Aorta (tissue), 5 donors: ENCODE measurements around the gene TMEM150C. TPM values are rescaled to one million over a fixed set of nuclear protein-coding genes. Genes with fewer than 3 reads are reported as not detected.

Experiments
- ATAC-seq: fragments of 200-7000 bp; cut with Tn5 transposase; one replicate; pipeline ENCODE4 v1.9.1; 2022; ENCODE audit warnings: moderate library complexity; ENCODE audit not compliant: low FRiP score
- DNase-seq, 2 donors: peaks; one replicate each; pipeline ENCODE4 v3.0.0-alpha.2; 2020
- H3K27ac ChIP-seq, 2 donors: one replicate each; pipeline ENCODE4 v1.5.1; 2013; ENCODE audit warnings: low read length in 2 of 2, mild to moderate bottlenecking in 2 of 2, moderate library complexity in 2 of 2, control low read depth in 1 of 2, inconsistent platforms in 1 of 2, low read depth in 1 of 2
- H3K27me3 ChIP-seq, 2 donors: one replicate each; pipeline ENCODE4 v1.6.1; 2013; ENCODE audit warnings: control low read depth in 1 of 2, low read length in 1 of 2, mild to moderate bottlenecking in 1 of 2, moderate library complexity in 1 of 2; ENCODE audit not compliant: insufficient read depth in 2 of 2, control insufficient read depth in 1 of 2
- H3K36me3 ChIP-seq, 2 donors: one replicate each; pipeline ENCODE4 v1.6.1; 2013; ENCODE audit warnings: control low read depth in 1 of 2, low read length in 1 of 2, mild to moderate bottlenecking in 1 of 2; ENCODE audit not compliant: insufficient read depth in 2 of 2, control insufficient read depth in 1 of 2
- H3K4me1 ChIP-seq, 2 donors: one replicate each; pipeline ENCODE4 v1.6.1; 2013; ENCODE audit warnings: low read length in 2 of 2, control low read depth in 1 of 2, mild to moderate bottlenecking in 1 of 2, moderate library complexity in 1 of 2; ENCODE audit not compliant: insufficient read depth in 2 of 2, control insufficient read depth in 1 of 2
- H3K4me3 ChIP-seq, 2 donors: one replicate each; pipeline ENCODE4 v1.5.1; 2013; ENCODE audit warnings: low read length in 2 of 2, control low read depth in 1 of 2, mild to moderate bottlenecking in 1 of 2
- H3K9me3 ChIP-seq: one replicate; pipeline ENCODE4 v1.6.1; 2013; ENCODE audit warnings: mild to moderate bottlenecking, low read length; ENCODE audit not compliant: control insufficient read depth
- WGBS, 2 donors: extraction: QIAGEN DNeasy Blood & Tissue Kit; methylation state at CpG; one replicate each; pipeline ENCODE4 v1.1.7; 2013; 5-methylcytosine and 5-hydroxymethylcytosine counted together
- intact Hi-C, 2 donors: fragments of 100-400 bp; cut with DNase I; formaldehyde crosslinking; loops; one replicate each; pipeline versions ENCODE4 v1.14.2 to v1.15.0; 2022
- polyA plus RNA-seq, 2 donors: library from polyadenylated mRNA; stranded (reverse); fragments of 200-250 nt; gene quantifications; one replicate each; pipeline ENCODE4 v1.2.3, GENCODE V29; 2013
- total RNA-seq, 2 donors: library from RNA; stranded (reverse); fragmentation: NEBNext Ultra II Directional; extraction: Animal tissue kit (Norgen Biotek cat#: 25700); gene quantifications; one replicate each; pipeline ENCODE4 v1.2.1, GENCODE V29; 2021
- donor health status: healthy with polysubstance abuse.
- donor health status: Bipolar disorder and iron deficiency.
- donor health status: DM: no; HTN: no; CAD: no.
- donor health status: DM: no; HTN: no; CAD: no.
- donor health status: DM: yes; HTN: yes; CAD: no.

The TMEM150C gene
- total and polyA plus RNA-seq, 4 donors: 0.05 to 6.5 (median 3.5) TPM; not detected in 1

DNA sequence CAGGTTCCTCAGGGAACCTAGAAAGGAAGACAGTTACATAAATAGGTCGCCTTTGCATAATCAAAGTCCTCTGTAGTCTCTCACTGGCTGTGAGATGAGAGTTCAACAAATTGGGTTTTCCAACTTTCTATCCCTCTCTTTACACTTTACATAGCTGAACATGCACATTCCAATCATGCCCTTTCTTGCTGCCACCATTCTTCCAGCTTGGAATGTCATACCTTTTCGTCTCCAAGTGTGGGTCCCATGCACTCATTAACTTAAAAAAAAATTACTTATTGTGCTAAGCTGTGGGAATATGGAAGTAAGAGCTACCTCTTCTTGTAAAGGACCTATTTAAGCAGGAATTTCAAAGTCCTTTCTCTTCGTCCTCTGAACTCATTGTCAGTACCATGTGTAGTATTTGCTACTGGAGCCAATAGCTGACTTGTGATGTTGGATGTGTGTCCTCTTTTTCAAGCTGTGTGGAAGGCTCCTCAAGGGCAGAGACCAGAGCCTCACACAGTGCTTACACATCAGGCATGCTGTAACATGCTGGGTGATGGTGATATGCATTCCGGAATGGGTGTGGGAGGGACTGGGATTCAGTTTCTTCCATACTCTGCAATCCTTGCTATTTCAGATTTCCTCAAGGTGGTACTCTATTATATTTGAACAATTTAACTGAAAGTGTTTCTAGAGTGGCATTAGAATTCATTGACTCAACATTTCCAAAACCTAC lies 124.3 kb downstream of the TMEM150C start:
- 71 to 81% methylated on average over 4 of the region's 4 CpGs for WGBS, 2 donors
- Histone ChIP-seq H3K4me3 (no peak overlapping the region), H3K36me3 (no peaks in the 10 kb centered on the region), H3K27ac (no peak overlapping the region), H3K27me3 (no peaks in the 10 kb centered on the region), H3K4me1 (no peaks in the 10 kb centered on the region), H3K9me3 (no peaks in the 10 kb centered on the region)
- DNase-seq: no peak
- ATAC-seq: no peak
- intact Hi-C loops: loop anchor here in 1 of 2 donors (10.0 kb wide), 1 partner anchor 597 kb away; the partner anchor contains the start of gene COPS4

DNA sequence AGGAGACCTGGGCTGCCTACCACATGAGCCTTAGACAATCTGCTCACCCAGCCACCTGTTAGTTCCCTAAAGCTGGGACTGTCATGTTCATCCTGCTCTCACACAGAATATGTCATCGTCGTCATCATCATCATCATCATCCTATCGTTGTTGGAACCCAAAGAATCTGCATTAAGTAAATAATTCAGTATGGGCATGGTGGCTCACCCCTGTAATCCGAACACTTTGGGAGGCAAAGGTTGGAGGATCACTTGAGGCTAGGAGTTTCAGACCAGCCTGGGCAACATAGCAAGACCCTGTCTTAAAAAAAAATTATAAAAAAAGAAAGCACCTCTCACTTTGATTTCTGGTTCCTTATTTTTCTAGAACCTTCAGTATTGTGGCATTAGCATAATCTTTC lies 125.0 kb downstream of the TMEM150C start:
- ATAC-seq: no peak
- H3K4me3 ChIP-seq: no peak overlapping the region
- WGBS, 2 donors: 96 to 97% methylated on average over 4 of the region's 4 CpGs
- no peaks in the 10 kb centered on the region for H3K4me1 ChIP-seq
- DNase-seq: no peak
- H3K27ac ChIP-seq: no peak overlapping the region
- no peaks in the 10 kb centered on the region for H3K9me3 ChIP-seq
- no peaks in the 10 kb centered on the region for H3K27me3 ChIP-seq
- intact Hi-C loops: loop anchor here in 1 of 2 donors (10.0 kb wide), 1 partner anchor 598 kb away; the partner anchor contains the start of gene COPS4
- H3K36me3 ChIP-seq: no peaks in the 10 kb centered on the region

DNA sequence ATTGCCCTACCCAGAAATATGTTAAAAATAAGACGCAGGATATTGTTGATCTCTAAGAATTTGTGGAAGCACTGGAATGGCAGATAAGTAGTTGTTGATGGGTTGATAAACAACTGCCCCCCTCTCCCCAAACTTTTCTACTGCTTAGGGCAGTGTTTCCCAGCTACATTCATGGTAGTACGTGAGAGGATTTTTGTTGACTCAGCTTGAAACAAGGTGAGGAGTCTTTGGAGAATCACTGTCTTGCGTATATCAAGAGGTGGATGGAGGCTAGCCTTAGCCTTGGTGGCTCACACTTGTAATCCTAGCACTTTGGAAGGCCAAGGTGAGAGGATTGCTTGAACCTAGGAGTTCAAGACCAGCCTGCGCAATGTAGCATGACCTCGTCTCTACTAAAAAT lies 125.7 kb downstream of the TMEM150C start:
- no peak for DNase-seq
- H3K9me3 ChIP-seq: no peaks in the 10 kb centered on the region
- ATAC-seq: no peak
- no peaks in the 10 kb centered on the region for H3K36me3 ChIP-seq
- no peaks in the 10 kb centered on the region for H3K4me1 ChIP-seq
- no peaks in the 10 kb centered on the region for H3K27me3 ChIP-seq
- WGBS, 2 donors: 94 to 95% methylated on average over 5 of the region's 5 CpGs
- no peak overlapping the region for H3K4me3 ChIP-seq
- H3K27ac ChIP-seq: no peak overlapping the region
- intact Hi-C loops: loop anchor here in 1 of 2 donors (10.0 kb wide), 1 partner anchor 599 kb away; the partner anchor contains the start of gene COPS4

DNA sequence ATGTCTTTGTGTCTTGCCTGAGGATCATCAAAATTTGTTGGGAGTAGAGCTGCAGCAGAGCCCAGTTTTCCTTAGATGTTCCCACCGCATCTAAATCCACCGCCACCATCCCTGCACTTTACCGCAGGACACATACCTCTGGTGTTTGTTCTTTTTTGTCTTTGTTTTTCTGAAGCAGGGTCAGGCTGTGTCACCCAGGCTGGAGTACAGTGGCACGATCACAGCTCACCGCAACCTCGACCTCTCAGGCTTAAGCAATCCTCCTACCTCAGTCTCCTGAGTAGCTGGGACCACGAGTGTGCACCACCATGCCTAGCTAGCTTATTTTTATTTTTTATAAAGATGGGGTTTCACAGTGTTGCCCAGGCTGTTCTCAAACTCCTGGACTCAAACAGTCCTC lies 126.8 kb downstream of the TMEM150C start:
- Histone ChIP-seq H3K27me3 (no peaks in the 10 kb centered on the region), H3K4me3 (no peak overlapping the region), H3K27ac (no peak overlapping the region), H3K36me3 (no peaks in the 10 kb centered on the region), H3K9me3 (no peaks in the 10 kb centered on the region), H3K4me1 (no peaks in the 10 kb centered on the region)
- intact Hi-C loops: loop anchor here in 1 of 2 donors (5.0 to 10.0 kb wide), 2 partner anchors 467 to 600 kb away; partner anchors contain the start of genes COPS4 and THAP9
- 92 to 95% methylated on average over 7 of the region's 7 CpGs for WGBS, 2 donors
- DNase-seq (no peak), ATAC-seq (no peak)

DNA sequence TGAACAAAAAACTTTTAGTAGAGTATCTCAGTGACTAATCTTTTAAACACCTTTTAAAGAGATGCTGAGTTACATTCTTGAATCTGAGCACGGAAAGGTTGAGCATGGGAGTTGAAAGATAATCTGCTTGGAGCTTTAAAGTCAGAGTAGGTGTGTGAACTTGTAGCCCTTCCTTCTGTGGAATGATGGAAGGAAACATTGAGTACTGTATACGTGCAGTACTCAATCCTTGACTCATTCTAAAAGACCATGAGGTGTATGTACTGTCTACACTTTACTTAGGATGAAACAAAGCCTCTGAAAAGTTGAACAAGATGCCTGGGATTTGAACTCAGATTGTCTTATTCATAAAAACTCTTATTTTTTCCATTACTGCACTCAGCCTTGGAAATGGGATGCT lies 128.0 kb downstream of the TMEM150C start:
- intact Hi-C loops: loop anchor here in 1 of 2 donors (5.0 to 10.0 kb wide), 2 partner anchors 469 to 601 kb away; partner anchors contain the start of genes COPS4 and THAP9
- H3K4me1 ChIP-seq: no peaks in the 10 kb centered on the region
- ATAC-seq (no peak), DNase-seq (no peak)
- no peaks in the 10 kb centered on the region for H3K36me3 ChIP-seq
- no peaks in the 10 kb centered on the region for H3K27me3 ChIP-seq
- 81 to 85% methylated on average over 2 of the region's 2 CpGs for WGBS, 2 donors
- no peak overlapping the region for H3K4me3 ChIP-seq
- no peaks in the 10 kb centered on the region for H3K9me3 ChIP-seq
- H3K27ac ChIP-seq: no peak overlapping the region

Other genes starting within 250 kb of the TMEM150C start
- 100 to 1,000 TPM; 120 to 146 TPM for gene HNRNPD, start 188.0 kb downstream of the TMEM150C start, total RNA-seq
- 100 to 1,000 TPM; 113 to 118 TPM for gene HNRNPD, start 188.0 kb downstream of the TMEM150C start, polyA plus RNA-seq
- gene HNRNPDL, start 131.5 kb downstream of the TMEM150C start, total RNA-seq: 100 to 1,000 TPM; 214 to 224 TPM
- gene HNRNPDL, start 131.5 kb downstream of the TMEM150C start, polyA plus RNA-seq: 100 to 1,000 TPM; 239 to 303 TPM
- gene ENOPH1, start 131.4 kb downstream of the TMEM150C start, total RNA-seq: 10 to 100 TPM; 17.1 to 17.3 TPM
- gene ENOPH1, start 131.4 kb downstream of the TMEM150C start, polyA plus RNA-seq: 10 to 100 TPM; 18.0 to 24.4 TPM
- gene SCD5, start 236.8 kb upstream of the TMEM150C start, total RNA-seq: 10 to 100 TPM in 1 of 2 donors, 1 to 10 TPM in 1; 6.0 to 11.5 TPM
- gene SCD5, start 236.8 kb upstream of the TMEM150C start, polyA plus RNA-seq: 1 to 10 TPM; 2.6 to 4.4 TPM